ENCODE results near the gene RANBP17.

Gene RANBP17

DNA sequence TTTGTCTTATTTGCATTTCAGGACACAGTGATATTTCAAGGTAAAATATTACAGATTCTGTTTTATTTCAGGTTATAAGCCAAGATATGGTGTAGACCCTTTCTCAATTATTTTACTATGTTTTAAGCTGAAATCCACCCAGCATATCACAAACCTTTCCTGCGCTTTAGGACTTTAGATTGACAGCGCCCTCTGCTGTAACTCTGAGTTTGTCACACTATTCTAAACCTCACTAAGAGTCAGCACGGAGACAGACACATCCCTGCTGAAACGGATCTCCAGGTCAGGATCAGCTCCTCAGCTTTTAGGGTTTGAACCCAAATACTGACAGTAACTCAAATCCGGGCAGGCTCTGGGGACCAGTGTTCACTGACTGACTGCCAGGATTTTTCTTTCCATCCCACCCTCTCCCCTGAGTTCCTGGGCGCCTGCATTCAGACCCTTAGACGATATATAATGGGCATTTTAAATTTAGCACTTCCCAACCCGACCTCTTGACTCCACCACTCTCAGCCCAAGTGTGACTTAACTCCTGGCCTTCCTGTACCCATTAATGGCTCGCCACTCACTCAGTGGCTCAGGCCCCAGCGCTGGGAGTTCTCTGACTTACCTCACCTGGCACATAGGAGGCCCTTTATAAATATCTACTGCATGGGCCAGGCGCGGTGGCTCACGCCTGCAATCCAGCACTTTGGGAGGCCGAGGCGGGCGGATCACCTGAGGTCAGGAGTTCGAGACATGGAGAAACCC is 480.7 kb downstream of the RANBP17 start:
- peak; percentile 99 for ATAC-seq
- no peak for TF ChIP-seq TCF4 (CRISPR knock-in tag; IDR thresholded peaks at IDR 0.05; ENCODE audit: borderline replicate concordance)
- no peak for TF ChIP-seq SNAI2 (CRISPR knock-in tag; IDR thresholded peaks at IDR 0.05)
- TF ChIP-seq PATZ1 (CRISPR knock-in tag; IDR thresholded peaks at IDR 0.05; ENCODE audit: borderline replicate concordance), result no peak
- TF ChIP-seq CREB5 (CRISPR knock-in tag; IDR thresholded peaks at IDR 0.05; ENCODE audit: low read depth), result no peak
- TF ChIP-seq ZFP30 (CRISPR knock-in tag; IDR thresholded peaks at IDR 0.05), result no peak
- TF ChIP-seq BACH2 (CRISPR knock-in tag; IDR thresholded peaks at IDR 0.05; ENCODE audit: borderline replicate concordance), result no peak
- no peak for TF ChIP-seq GLIS3 (CRISPR knock-in tag; IDR thresholded peaks at IDR 0.05)
- no peak for TF ChIP-seq PPARA (CRISPR knock-in tag; IDR thresholded peaks at IDR 0.05; ENCODE audit: borderline replicate concordance)
- no peak for TF ChIP-seq ISL1 (CRISPR knock-in tag; IDR thresholded peaks at IDR 0.05)
- TF ChIP-seq ARNTL (CRISPR knock-in tag; IDR thresholded peaks at IDR 0.05; ENCODE audit: borderline replicate concordance, low read depth), result no peak
- TF ChIP-seq ZNF70 (CRISPR knock-in tag; IDR thresholded peaks at IDR 0.05), result no peak
- TF ChIP-seq RARB (CRISPR knock-in tag; IDR thresholded peaks at IDR 0.05), result no peak
- TF ChIP-seq ZNF565 (CRISPR knock-in tag; conservative IDR thresholded peaks at IDR 0.05; ENCODE audit: low read depth), result no peak
- no peak for TF ChIP-seq CSRNP3 (CRISPR knock-in tag; IDR thresholded peaks at IDR 0.05)
- no peak for TF ChIP-seq ESRRG (CRISPR knock-in tag; IDR thresholded peaks at IDR 0.05)

DNA sequence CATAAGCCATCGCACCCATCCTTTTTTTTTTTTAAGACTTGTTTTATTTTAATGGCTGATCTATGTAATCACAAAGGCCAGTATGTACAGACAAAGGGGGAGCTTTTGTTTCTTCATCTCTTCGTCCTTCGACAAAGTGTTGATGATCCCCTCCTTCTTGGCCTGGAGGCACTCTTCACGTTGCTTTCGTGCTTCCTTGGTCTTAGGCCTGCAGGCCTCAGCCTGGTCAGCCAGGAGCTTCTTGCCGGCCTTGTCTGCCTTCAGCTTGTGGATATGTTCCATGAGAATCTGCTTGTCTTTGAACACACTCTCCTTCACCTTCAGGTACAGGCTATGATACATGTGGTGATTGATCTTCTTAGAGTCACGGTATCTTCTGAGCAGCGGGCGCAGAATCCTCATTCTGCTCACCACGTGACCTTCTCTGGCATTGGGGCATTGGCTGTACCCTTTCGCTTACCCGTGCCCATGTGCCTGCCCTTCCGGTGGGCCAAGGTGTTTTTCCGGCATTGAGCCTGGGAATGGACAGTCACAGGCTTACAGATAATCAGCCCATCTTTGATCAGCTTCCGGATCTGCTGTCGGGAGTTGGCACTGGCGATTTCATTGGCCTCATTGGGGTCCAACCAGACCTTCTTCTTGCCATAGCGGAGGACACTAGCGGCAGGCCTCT is 483.3 kb downstream of the RANBP17 start:
- no peak for ATAC-seq
- TF ChIP-seq ZNF8 (CRISPR knock-in tag; IDR thresholded peaks at IDR 0.05) (no peak), ZFP30 (CRISPR knock-in tag; IDR thresholded peaks at IDR 0.05) (no peak), ISL1 (CRISPR knock-in tag; IDR thresholded peaks at IDR 0.05) (no peak), CREB5 (CRISPR knock-in tag; IDR thresholded peaks at IDR 0.05; ENCODE audit: low read depth) (no peak), ARNTL (CRISPR knock-in tag; IDR thresholded peaks at IDR 0.05; ENCODE audit: borderline replicate concordance, low read depth) (no peak), ZNF565 (CRISPR knock-in tag; conservative IDR thresholded peaks at IDR 0.05; ENCODE audit: low read depth) (no peak), CSDC2 (CRISPR knock-in tag; IDR thresholded peaks at IDR 0.05) (no peak), ESRRG (CRISPR knock-in tag; IDR thresholded peaks at IDR 0.05) (no peak), OSR1 (CRISPR knock-in tag; IDR thresholded peaks at IDR 0.05) (no peak), PATZ1 (CRISPR knock-in tag; IDR thresholded peaks at IDR 0.05; ENCODE audit: borderline replicate concordance) (no peak), ZNF70 (CRISPR knock-in tag; IDR thresholded peaks at IDR 0.05) (no peak), RARB (CRISPR knock-in tag; IDR thresholded peaks at IDR 0.05) (no peak), CSRNP3 (CRISPR knock-in tag; IDR thresholded peaks at IDR 0.05) (no peak), SNAI2 (CRISPR knock-in tag; IDR thresholded peaks at IDR 0.05) (no peak), BACH2 (CRISPR knock-in tag; IDR thresholded peaks at IDR 0.05; ENCODE audit: borderline replicate concordance) (no peak), PPARA (CRISPR knock-in tag; IDR thresholded peaks at IDR 0.05; ENCODE audit: borderline replicate concordance) (no peak)
- TF ChIP-seq, protein P1, sequence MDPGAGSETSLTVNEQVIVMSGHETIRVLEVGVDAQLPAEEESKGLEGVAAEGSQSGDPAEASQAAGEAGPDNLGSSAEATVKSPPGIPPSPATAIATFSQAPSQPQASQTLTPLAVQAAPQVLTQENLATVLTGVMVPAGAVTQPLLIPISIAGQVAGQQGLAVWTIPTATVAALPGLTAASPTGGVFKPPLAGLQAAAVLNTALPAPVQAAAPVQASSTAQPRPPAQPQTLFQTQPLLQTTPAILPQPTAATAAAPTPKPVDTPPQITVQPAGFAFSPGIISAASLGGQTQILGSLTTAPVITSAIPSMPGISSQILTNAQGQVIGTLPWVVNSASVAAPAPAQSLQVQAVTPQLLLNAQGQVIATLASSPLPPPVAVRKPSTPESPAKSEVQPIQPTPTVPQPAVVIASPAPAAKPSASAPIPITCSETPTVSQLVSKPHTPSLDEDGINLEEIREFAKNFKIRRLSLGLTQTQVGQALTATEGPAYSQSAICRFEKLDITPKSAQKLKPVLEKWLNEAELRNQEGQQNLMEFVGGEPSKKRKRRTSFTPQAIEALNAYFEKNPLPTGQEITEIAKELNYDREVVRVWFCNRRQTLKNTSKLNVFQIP (CRISPR knock-in tag; IDR thresholded peaks at IDR 0.05; ENCODE audit: borderline replicate concordance, low read depth), result no peak

All from SK-N-SH treated with all-trans-retinoic acid at 6 μM for 48 hours (cell line).